HG02973 (cell line): Measurements from ENCODE around the gene ENHO.
"Not testable (repeated sequence)": the region's sequence is repeated elsewhere in the genome, so short reads cannot be mapped to it uniquely, and the experiment has no call there.

Experiments used
- ATAC-seq: cut with Tn5 transposase; IDR thresholded peaks from one replicate; pipeline ENCODE4 v1.9.1; 2021; ENCODE audit warnings: moderate library complexity; ENCODE audit not compliant: unreplicated experiment

Gene ENHO

DNA sequence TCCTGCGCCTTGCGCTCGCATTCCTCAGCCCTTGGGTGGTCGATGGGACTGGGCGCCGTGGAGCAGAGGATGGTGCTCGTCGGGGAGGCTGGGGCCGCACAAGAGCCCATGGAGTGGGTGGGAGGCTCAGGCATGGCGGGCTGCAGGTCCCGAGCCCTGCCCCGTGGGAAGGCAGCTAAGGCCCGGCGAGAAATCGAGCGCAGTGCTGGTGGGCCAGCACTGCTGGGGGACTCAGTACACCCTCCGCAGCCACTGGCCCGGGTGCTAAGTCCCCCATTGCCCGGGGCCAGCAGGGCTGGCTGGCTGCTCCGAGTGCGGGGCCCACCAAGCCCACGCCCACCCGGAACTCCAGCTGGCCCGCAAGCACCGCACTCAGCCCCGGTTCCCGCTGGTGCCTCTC, 40.0 kb downstream of the ENHO start:
- not testable (repeated sequence) for ATAC-seq

DNA sequence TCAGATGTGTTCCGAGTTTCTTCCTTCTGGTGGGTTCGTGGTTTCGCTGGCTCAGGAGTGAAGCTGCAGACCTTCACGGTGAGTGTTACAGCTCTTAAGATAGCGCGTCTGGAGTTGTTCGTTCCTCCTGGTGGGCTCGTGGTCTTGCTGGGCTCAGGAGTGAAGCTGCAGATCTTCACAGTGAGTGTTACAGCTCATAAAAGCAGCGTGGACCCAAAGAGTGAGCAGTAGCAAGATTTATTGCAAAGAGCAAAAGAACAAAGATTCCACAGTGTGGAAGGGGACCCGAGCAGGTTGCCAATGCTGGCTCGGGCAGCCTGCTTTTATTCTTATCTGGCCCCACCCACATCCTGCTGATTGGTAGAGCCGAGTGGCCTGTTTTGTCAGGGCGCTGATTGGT, 41.2 kb downstream of the ENHO start:
- not testable (repeated sequence) for ATAC-seq

DNA sequence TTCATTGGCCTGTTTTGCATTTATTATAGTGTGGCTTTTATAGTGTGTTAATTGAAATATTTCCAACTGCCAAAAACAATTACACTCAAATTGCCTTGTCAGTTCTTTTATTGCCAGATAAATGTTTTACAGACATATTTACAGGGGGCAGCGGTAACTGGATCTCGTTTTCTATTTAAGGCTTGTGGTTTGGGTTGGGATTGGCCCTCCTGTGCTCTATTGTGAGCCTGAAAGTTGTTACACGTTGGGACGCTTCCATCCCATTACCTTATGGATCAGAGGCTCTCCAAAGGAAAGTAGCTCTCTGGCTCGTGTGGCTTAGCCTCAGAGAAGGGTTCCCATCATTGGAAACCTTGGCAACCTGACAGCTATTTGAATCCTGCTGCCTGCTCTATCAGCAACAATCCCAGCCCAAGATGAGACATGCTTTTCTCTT, 43.3 kb downstream of the ENHO start:
- ATAC-seq, result no peak

DNA sequence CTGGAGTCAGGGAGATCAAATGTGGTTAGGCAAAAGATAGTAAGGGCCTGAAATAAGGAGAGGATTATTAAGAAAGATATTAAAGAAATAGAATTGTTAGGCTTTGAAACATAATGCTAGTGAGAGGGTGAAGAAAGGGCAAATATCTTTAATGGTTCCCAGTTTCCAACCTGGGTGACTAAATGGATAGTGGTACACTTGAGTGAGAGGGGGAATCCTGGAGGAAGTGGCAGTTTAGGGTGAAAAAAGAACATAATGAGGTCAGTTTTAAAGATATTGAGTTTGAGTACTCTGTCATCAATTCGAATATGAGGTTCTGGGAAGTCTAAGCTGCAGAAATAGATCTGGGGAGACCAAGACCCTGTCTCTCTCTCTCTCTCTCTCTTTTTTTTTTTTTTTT, 45.2 kb downstream of the ENHO start:
- no peak for ATAC-seq

DNA sequence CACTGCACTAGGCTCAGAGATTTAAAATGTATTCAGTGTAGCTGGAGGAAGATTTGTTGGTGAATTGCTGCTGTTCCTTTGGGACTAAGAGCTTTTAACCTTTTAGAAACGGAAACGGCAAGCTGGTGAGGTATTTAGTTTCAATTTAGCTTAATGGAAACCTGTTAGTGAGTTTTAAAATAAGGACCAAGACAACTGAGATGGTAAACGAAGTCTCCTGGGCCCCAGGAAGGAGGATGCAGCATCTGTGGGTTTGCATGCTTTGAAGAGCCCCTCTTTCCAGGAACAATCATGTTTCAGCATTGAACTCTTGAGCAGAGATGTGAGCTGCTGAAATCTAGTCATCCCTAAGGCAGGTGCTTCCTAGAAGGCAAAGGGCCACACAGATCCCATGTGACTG, 47.7 kb downstream of the ENHO start:
- no peak for ATAC-seq
